ENCODE measurements around the gene COL23A1. TPM values are rescaled to one million over a fixed set of nuclear protein-coding genes. Genes with fewer than 3 reads are reported as not detected.

The COL23A1 gene
- total and polyA plus RNA-seq, 2 donors (not counting 1 experiment from before 2014, with no cell fraction given): 0.20 TPM; not detected in 1

- H3K36me3 ChIP-seq (replicated peaks in 1 of 2; ENCODE audit: control extremely low read depth in 1 of 2, control insufficient read depth in 1 of 2, extremely low read depth in 1 of 2, insufficient read depth in 2 of 2, low read length in 1 of 2): no peaks in the 10 kb centered on the region
- Mint-ChIP-seq H3K4me1 (no peaks in the 10 kb centered on the region), H3K27me3 (peaks cover 10% of the 10 kb centered on the region), H3K4me3 (no peak overlapping the region), H3K9me3 (ENCODE audit: insufficient read depth) (no peaks in the 10 kb centered on the region), H3K27ac (no peak overlapping the region)
- WGBS (ENCODE audit: insufficient coverage): 85% methylated on average over 10 of the region's 13 CpGs
- intact Hi-C loops (cut with micrococcal nuclease): no loop called here
- no peaks in the 10 kb centered on the region for H3K9me3 ChIP-seq (ENCODE audit: control extremely low read depth in 1 of 3, control insufficient read depth in 2 of 3, insufficient read depth in 1 of 3, low read length in 2 of 3)
- TF ChIP-seq CTCF (IDR thresholded peaks at IDR 0.05) (no peak), EZH2 (IDR thresholded peaks at IDR 0.05; ENCODE audit: borderline replicate concordance, insufficient read depth, low read depth, low read length, poor library complexity, severe bottlenecking) (no peak)
- H3K27me3 ChIP-seq (replicated peaks in 1 of 4; ENCODE audit: control extremely low read depth in 1 of 4, control insufficient read depth in 3 of 4, insufficient read depth in 4 of 4, low read length in 3 of 4): peaks cover 0 to 6% (median 0%) of the 10 kb centered on the region in 4 experiments
- no peak overlapping the region for H3K4me3 ChIP-seq (ENCODE audit: control extremely low read depth in 1 of 5, extremely low read depth in 1 of 5, insufficient read depth in 1 of 5, low read depth in 2 of 5, low read length in 4 of 5)
- POLR2A ChIA-PET: no interaction called here
- H3K79me2 ChIP-seq (ENCODE audit: control insufficient read depth, insufficient read depth, low read length): no peaks in the 10 kb centered on the region
- no peak overlapping the region for H2AFZ ChIP-seq (ENCODE audit: insufficient read depth, low read depth, low read length, poor library complexity, severe bottlenecking)
- CTCF ChIA-PET: no interaction called here
- no peaks in the 10 kb centered on the region for H3K4me1 ChIP-seq (ENCODE audit: control insufficient read depth in 2 of 2, insufficient read depth in 2 of 2, low read length in 2 of 2)
- no peaks in the 10 kb centered on the region for H4K20me1 ChIP-seq (ENCODE audit: control insufficient read depth, insufficient read depth, low read length, poor library complexity, severe bottlenecking)
- no peak overlapping the region for H3K9ac ChIP-seq (ENCODE audit: low read length)
- DNase-seq: no peak
- no peak for ATAC-seq (ENCODE audit: low read depth)
- H3K27ac ChIP-seq (ENCODE audit: low read length in 2 of 2): no peak overlapping the region
- H3K4me2 ChIP-seq (replicated peaks; ENCODE audit: low read depth, low read length, poor library complexity, severe bottlenecking): no peak overlapping the region
These were observed 241.1 kb downstream of the COL23A1 start for GRCh38 chr5:178349075-178349511.

GRCh38 chr5:178348356-178349074 is 241.7 kb downstream of the COL23A1 start:
- ChIA-PET POLR2A (no interaction called here), CTCF (no interaction called here)
- no peaks in the 10 kb centered on the region for H3K9me3 ChIP-seq (ENCODE audit: control extremely low read depth in 1 of 3, control insufficient read depth in 2 of 3, insufficient read depth in 1 of 3, low read length in 2 of 3)
- no peak overlapping the region for H2AFZ ChIP-seq (ENCODE audit: insufficient read depth, low read depth, low read length, poor library complexity, severe bottlenecking)
- H3K4me2 ChIP-seq (replicated peaks; ENCODE audit: low read depth, low read length, poor library complexity, severe bottlenecking): no peak overlapping the region
- H3K27me3 ChIP-seq (replicated peaks in 1 of 4; ENCODE audit: control extremely low read depth in 1 of 4, control insufficient read depth in 3 of 4, insufficient read depth in 4 of 4, low read length in 3 of 4): peaks cover 0 to 5% (median 0%) of the 10 kb centered on the region in 4 experiments
- no peaks in the 10 kb centered on the region for H3K36me3 ChIP-seq (replicated peaks in 1 of 2; ENCODE audit: control extremely low read depth in 1 of 2, control insufficient read depth in 1 of 2, extremely low read depth in 1 of 2, insufficient read depth in 2 of 2, low read length in 1 of 2)
- no peak overlapping the region for H3K27ac ChIP-seq (ENCODE audit: low read length in 2 of 2)
- no peak overlapping the region for H3K27ac Mint-ChIP-seq
- ATAC-seq (ENCODE audit: low read depth) (no peak), DNase-seq (no peak)
- no peaks in the 10 kb centered on the region for H3K79me2 ChIP-seq (ENCODE audit: control insufficient read depth, insufficient read depth, low read length)
- H4K20me1 ChIP-seq (ENCODE audit: control insufficient read depth, insufficient read depth, low read length, poor library complexity, severe bottlenecking): no peaks in the 10 kb centered on the region
- H3K9ac ChIP-seq (ENCODE audit: low read length): no peak overlapping the region
- H3K27me3 Mint-ChIP-seq: peaks cover 10% of the 10 kb centered on the region
- no peaks in the 10 kb centered on the region for H3K4me1 ChIP-seq (ENCODE audit: control insufficient read depth in 2 of 2, insufficient read depth in 2 of 2, low read length in 2 of 2)
- H3K4me3 ChIP-seq (ENCODE audit: control extremely low read depth in 1 of 5, extremely low read depth in 1 of 5, insufficient read depth in 1 of 5, low read depth in 2 of 5, low read length in 4 of 5): no peak overlapping the region
- H3K4me1 Mint-ChIP-seq: no peaks in the 10 kb centered on the region
- intact Hi-C loops (cut with micrococcal nuclease): no loop called here
- no peak overlapping the region for H3K4me3 Mint-ChIP-seq
- WGBS (ENCODE audit: insufficient coverage): 87% methylated on average over 15 of the region's 15 CpGs
- TF ChIP-seq CTCF (IDR thresholded peaks at IDR 0.05): no peak
- H3K9me3 Mint-ChIP-seq (ENCODE audit: insufficient read depth): no peaks in the 10 kb centered on the region

Data from B cell (primary cell).